Right lobe of liver (tissue), 6 donors: Measurements from ENCODE around the gene MAP4K4. TPM values are rescaled to one million over a fixed set of nuclear protein-coding genes. Genes with fewer than 3 reads are reported as not detected.

Experiments used
- ATAC-seq, 4 donors: fragments of 200-7000 bp; cut with Tn5 transposase; one replicate each; pipeline ENCODE4 v1.9.1; 2020; ENCODE audit warnings: mild to moderate bottlenecking in 4 of 4, moderate library complexity in 4 of 4
- DNase-seq, 3 donors: peaks; one replicate each; pipeline ENCODE4 v3.0.0-alpha.2; 2020
- H3K27ac ChIP-seq, 3 donors: fragments of 200-600 bp; one replicate each; pipeline ENCODE4 v1.8.0; 2022
- H3K27me3 ChIP-seq, 2 donors: fragments of 200-600 bp; one replicate each; pipeline ENCODE4 v1.8.0; 2022
- H3K36me3 ChIP-seq, 4 donors: fragments of 200-600 bp; sonication (generic) in 1 of 4; one replicate each; pipeline versions ENCODE4 v1.5.1 to v1.8.0; 2017 to 2022; ENCODE audit warnings: control low read depth in 1 of 4
- H3K4me1 ChIP-seq, 4 donors: fragments of 200-600 bp; sonication (generic) in 1 of 4; one replicate each; pipeline versions ENCODE4 v1.5.1 to v1.8.0; 2017 to 2022; ENCODE audit warnings: control low read depth in 1 of 4
- H3K4me3 ChIP-seq, 3 donors: fragments of 200-600 bp; one replicate each; pipeline ENCODE4 v1.8.0; 2022
- H3K9me3 ChIP-seq, 4 donors: fragments of 200-600 bp; sonication (generic) in 1 of 4; one replicate each; pipeline versions ENCODE4 v1.5.1 to v1.8.0; 2017 to 2022; ENCODE audit warnings: control low read depth in 1 of 4
- CTCF ChIP-seq, 4 donors: fragments of 200-600 bp in 3 of 4; fragments of 450-650 bp in 1 of 4; IDR thresholded peaks; one replicate each; pipeline versions ENCODE4 v1.5.1 to v1.8.0; 2016 to 2022; ENCODE audit warnings: antibody characterized with exemption in 4 of 4, mild to moderate bottlenecking in 2 of 4
- POLR2A ChIP-seq: fragments of 450-650 bp; IDR thresholded peaks from one replicate; pipeline ENCODE4 v1.6.1; 2017; ENCODE audit warnings: antibody characterized with exemption, mild to moderate bottlenecking
- WGBS: methylation state at CpG from one replicate; pipeline ENCODE4 v1.1.6; 2018; ENCODE audit warnings: low coverage, low lambda C conversion rate; ENCODE audit not compliant: insufficient coverage; ENCODE audit errors: missing lambda C conversion rate; 5-methylcytosine and 5-hydroxymethylcytosine counted together
- intact Hi-C, 2 donors: fragments of 100-400 bp; cut with DNase I; formaldehyde crosslinking; loops; one replicate each; pipeline versions ENCODE4 v1.11.2 to v1.14.1; 2022
- total RNA-seq, 6 experiments: library from RNA; depleted of rRNA in 2 of 6; stranded (reverse); fragments of >200 nt in 2 of 6; fragmentation: NEBNext Ultra II Directional in 3 of 6; extraction: Animal tissue kit (Norgen Biotek cat#: 25700) in 3 of 6; gene quantifications; one replicate each; pipeline versions ENCODE4 v1.1.0 to v1.2.4, GENCODE V29; 2016 to 2023
- donor health status: DM: no; HTN: yes; CAD: no.
- donor health status: DM: no; HTN: no; CAD: no.
- donor health status: DM: no; HTN: no; CAD: no.
- donor health status: DM: no; HTN: yes; CAD: no.
- donor health status: DM: no; HTN: yes; CAD: no.

The MAP4K4 gene
- total RNA-seq, 6 experiments from 2014 or later, result 29.8 to 36.5 (median 31.1) TPM

GRCh38 chr2:101855776-101856175 is 158.3 kb downstream of the MAP4K4 start:
- no peak for TF ChIP-seq CTCF (IDR thresholded peaks at IDR 0.05)
- TF ChIP-seq POLR2A, result no peak
- H3K27ac ChIP-seq, result peak overlapping the region in 2 of 3 donors; percentile 54 to 79
- H3K27me3 ChIP-seq, result no peaks in the 10 kb centered on the region
- 91% methylated on average over 9 of the region's 9 CpGs for WGBS
- H3K4me1 ChIP-seq, result peaks cover 0 to 9% (median 4%) of the 10 kb centered on the region in 4 donors
- no peak for ATAC-seq
- H3K9me3 ChIP-seq, result no peaks in the 10 kb centered on the region
- peaks cover 0 to 8% (median 2%) of the 10 kb centered on the region in 4 donors for H3K36me3 ChIP-seq
- H3K4me3 ChIP-seq, result no peak overlapping the region
- no peak for DNase-seq
- intact Hi-C loops, result no loop called here

GRCh38 chr2:101858246-101858645 is 160.7 kb downstream of the MAP4K4 start:
- Histone ChIP-seq H3K27ac (peak overlapping the region in 1 of 3 donors; percentile 9), H3K36me3 (peaks cover 0 to 14% (median 2%) of the 10 kb centered on the region in 4 donors), H3K4me3 (no peak overlapping the region), H3K4me1 (peaks cover 0 to 18% (median 2%) of the 10 kb centered on the region in 4 donors), H3K9me3 (no peaks in the 10 kb centered on the region), H3K27me3 (no peaks in the 10 kb centered on the region)
- intact Hi-C loops, result no loop called here
- TF ChIP-seq CTCF (IDR thresholded peaks at IDR 0.05), result no peak
- no peak for TF ChIP-seq POLR2A
- DNase-seq, result no peak
- peak in 1 of 4 donors; percentile 49 for ATAC-seq

GRCh38 chr2:101858910-101859309 is 161.4 kb downstream of the MAP4K4 start:
- DNase-seq (no peak), ATAC-seq (no peak)
- H3K4me3 ChIP-seq, result no peak overlapping the region
- H3K9me3 ChIP-seq, result no peaks in the 10 kb centered on the region
- no peak overlapping the region for H3K27ac ChIP-seq
- H3K36me3 ChIP-seq, result peaks cover 0 to 21% (median 3%) of the 10 kb centered on the region in 4 donors
- intact Hi-C loops, result no loop called here
- TF ChIP-seq CTCF (IDR thresholded peaks at IDR 0.05), result no peak
- H3K27me3 ChIP-seq, result no peaks in the 10 kb centered on the region
- H3K4me1 ChIP-seq, result peaks cover 0 to 18% (median 2%) of the 10 kb centered on the region in 4 donors
- WGBS, result 90% methylated on average over 3 of the region's 4 CpGs

- H3K9me3 ChIP-seq, result no peaks in the 10 kb centered on the region
- WGBS, result 89% methylated on average over 2 of the region's 16 CpGs
- peaks cover 0 to 14% (median 2%) of the 10 kb centered on the region in 4 donors for H3K4me1 ChIP-seq
- H3K27ac ChIP-seq, result no peak overlapping the region
- no peak for DNase-seq
- TF ChIP-seq POLR2A (no peak), CTCF (IDR thresholded peaks at IDR 0.05) (no peak)
- no peak overlapping the region for H3K4me3 ChIP-seq
- no peak for ATAC-seq
- H3K27me3 ChIP-seq, result no peaks in the 10 kb centered on the region
- peaks cover 0 to 24% (median 7%) of the 10 kb centered on the region in 4 donors for H3K36me3 ChIP-seq
- intact Hi-C loops, result no loop called here
Observed at GRCh38 chr2:101859604-101860003, 162.1 kb downstream of the MAP4K4 start.

DNA sequence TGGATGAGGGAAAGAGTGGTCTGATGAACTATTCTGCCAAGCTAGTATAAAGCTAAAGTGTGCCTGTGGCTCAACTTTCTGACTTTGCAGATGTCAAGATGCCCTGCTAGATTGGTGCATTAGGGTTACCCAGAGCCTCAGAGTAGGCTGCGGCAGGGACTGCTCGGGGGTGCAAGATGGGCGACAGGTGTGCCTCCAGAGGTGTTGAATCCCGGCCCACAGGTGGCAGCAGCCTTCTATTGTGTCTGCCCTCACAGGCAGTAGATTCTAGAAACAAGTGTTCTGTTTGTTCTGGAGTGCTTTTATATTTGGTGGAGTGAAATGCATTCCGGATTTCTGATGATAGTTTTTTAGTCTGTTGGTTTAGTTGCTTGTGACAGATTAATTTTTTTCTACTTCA is 162.7 kb downstream of the MAP4K4 start:
- DNase-seq (no peak), ATAC-seq (peak; percentile 45 to 68 (median 54))
- intact Hi-C loops, result no loop called here

More for the DNA sequence above, 162.7 kb downstream of the MAP4K4 start:
- peaks cover 0 to 11% (median 1%) of the 10 kb centered on the region in 4 donors for H3K4me1 ChIP-seq
- TF ChIP-seq POLR2A (no peak), CTCF (IDR thresholded peaks at IDR 0.05) (peak in 2 of 4 donors; percentile 23 to 26)
- no peak overlapping the region for H3K4me3 ChIP-seq
- 79% methylated on average over 5 of the region's 5 CpGs for WGBS
- no peaks in the 10 kb centered on the region for H3K9me3 ChIP-seq
- H3K27ac ChIP-seq, result no peak overlapping the region
- H3K36me3 ChIP-seq, result peaks cover 0 to 29% (median 10%) of the 10 kb centered on the region in 4 donors
- no peaks in the 10 kb centered on the region for H3K27me3 ChIP-seq
